Esophagus (tissue), 2 donors: ENCODE data around the gene AUTS2. TPM values are rescaled to one million over a fixed set of nuclear protein-coding genes. Genes with fewer than 3 reads are reported as not detected.

Experiments used
- H3K27ac ChIP-seq, 2 donors: one replicate each; pipeline ENCODE4 v1.5.1; 2013; ENCODE audit warnings: low read depth in 2 of 2, mild to moderate bottlenecking in 2 of 2, inconsistent platforms in 1 of 2, low read length in 1 of 2, moderate library complexity in 1 of 2
- H3K27me3 ChIP-seq, 2 donors: one replicate each; pipeline ENCODE4 v1.6.1; 2013; ENCODE audit warnings: low read length in 2 of 2, control low read depth in 1 of 2, mild to moderate bottlenecking in 1 of 2; ENCODE audit not compliant: insufficient read depth in 2 of 2, control insufficient read depth in 1 of 2
- H3K36me3 ChIP-seq, 2 donors: one replicate each; pipeline ENCODE4 v1.6.1; 2013; ENCODE audit warnings: low read length in 1 of 2; ENCODE audit not compliant: control insufficient read depth in 2 of 2, insufficient read depth in 2 of 2
- H3K4me1 ChIP-seq, 2 donors: one replicate each; pipeline ENCODE4 v1.6.1; 2013; ENCODE audit warnings: low read length in 1 of 2; ENCODE audit not compliant: control insufficient read depth in 2 of 2, insufficient read depth in 2 of 2
- H3K4me3 ChIP-seq, 2 donors: one replicate each; pipeline ENCODE4 v1.5.1; 2013; ENCODE audit warnings: low read length in 2 of 2, mild to moderate bottlenecking in 2 of 2, low read depth in 1 of 2, moderate library complexity in 1 of 2
- H3K9me3 ChIP-seq, 2 donors: one replicate each; pipeline ENCODE4 v1.6.1; 2013; ENCODE audit warnings: mild to moderate bottlenecking in 2 of 2, low read depth in 1 of 2, low read length in 1 of 2, moderate library complexity in 1 of 2; ENCODE audit not compliant: control insufficient read depth in 2 of 2, insufficient read depth in 1 of 2
- WGBS, 2 donors: extraction: QIAGEN DNeasy Blood & Tissue Kit; methylation state at CpG; one replicate each; pipeline ENCODE4 v1.1.7; 2013; 5-methylcytosine and 5-hydroxymethylcytosine counted together
- polyA plus RNA-seq, 2 donors: library from polyadenylated mRNA; stranded (reverse); fragments of 200-250 nt; gene quantifications; one replicate each; pipeline ENCODE4 v1.2.3, GENCODE V29; 2013
- donor health status: healthy with polysubstance abuse.
- donor health status: Bipolar disorder and iron deficiency.

The AUTS2 gene
- polyA plus RNA-seq, 2 donors, result 8.3 to 15.6 TPM

DNA sequence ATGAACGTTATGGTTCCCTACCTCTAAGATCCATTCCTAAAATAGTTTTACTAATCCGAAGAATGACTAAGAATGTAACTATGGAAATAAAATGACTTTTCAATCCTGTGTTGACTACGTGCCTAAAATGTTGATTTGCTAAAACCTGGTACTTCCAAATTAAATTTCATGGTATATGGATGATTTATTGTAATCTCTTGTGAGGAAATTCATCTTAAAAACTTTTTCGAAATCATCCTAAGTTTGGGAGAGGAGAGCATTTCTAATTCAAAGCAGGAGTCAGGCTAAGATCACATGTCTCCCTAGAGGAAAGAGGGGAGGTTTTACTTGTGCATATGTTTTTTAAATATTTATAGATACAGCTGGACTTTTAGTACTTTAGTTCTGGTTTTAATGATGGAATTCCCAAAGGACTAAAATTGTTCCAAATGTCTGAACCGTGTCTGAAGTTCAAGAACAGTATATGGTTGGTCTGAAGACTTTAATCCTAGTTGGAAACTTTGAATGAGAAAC is 483.9 kb downstream of the AUTS2 start:
- WGBS, 2 donors, result 46 to 52% methylated on average over 5 of the region's 5 CpGs
- no peaks in the 10 kb centered on the region for H3K27me3 ChIP-seq
- no peaks in the 10 kb centered on the region for H3K4me1 ChIP-seq
- H3K27ac ChIP-seq, result no peak overlapping the region
- no peaks in the 10 kb centered on the region for H3K9me3 ChIP-seq
- H3K4me3 ChIP-seq, result no peak overlapping the region
- no peaks in the 10 kb centered on the region for H3K36me3 ChIP-seq

DNA sequence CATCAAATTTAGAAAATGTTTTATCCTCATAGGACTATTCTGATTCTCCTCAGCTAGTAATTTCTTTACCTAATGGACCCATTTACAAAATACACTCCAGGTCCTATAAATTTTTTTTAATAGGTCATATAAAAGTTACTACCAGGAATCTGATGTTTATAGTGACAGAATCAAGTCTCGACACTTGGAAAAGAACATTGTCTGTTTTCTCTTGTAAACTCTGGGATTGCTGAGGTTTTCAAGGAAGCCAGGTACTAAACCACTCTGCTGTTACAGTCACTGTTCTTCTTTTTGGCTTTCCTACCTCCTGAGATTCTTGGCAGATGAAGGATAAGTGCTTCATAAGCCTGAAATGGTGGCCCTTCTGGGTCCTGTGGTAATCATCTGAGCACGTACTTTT is 493.1 kb downstream of the AUTS2 start:
- Histone ChIP-seq H3K4me3 (no peak overlapping the region), H3K4me1 (no peaks in the 10 kb centered on the region), H3K27me3 (no peaks in the 10 kb centered on the region), H3K9me3 (no peaks in the 10 kb centered on the region), H3K36me3 (no peaks in the 10 kb centered on the region), H3K27ac (no peak overlapping the region)
- 94% methylated on average over 2 of the region's 2 CpGs for WGBS, 2 donors

DNA sequence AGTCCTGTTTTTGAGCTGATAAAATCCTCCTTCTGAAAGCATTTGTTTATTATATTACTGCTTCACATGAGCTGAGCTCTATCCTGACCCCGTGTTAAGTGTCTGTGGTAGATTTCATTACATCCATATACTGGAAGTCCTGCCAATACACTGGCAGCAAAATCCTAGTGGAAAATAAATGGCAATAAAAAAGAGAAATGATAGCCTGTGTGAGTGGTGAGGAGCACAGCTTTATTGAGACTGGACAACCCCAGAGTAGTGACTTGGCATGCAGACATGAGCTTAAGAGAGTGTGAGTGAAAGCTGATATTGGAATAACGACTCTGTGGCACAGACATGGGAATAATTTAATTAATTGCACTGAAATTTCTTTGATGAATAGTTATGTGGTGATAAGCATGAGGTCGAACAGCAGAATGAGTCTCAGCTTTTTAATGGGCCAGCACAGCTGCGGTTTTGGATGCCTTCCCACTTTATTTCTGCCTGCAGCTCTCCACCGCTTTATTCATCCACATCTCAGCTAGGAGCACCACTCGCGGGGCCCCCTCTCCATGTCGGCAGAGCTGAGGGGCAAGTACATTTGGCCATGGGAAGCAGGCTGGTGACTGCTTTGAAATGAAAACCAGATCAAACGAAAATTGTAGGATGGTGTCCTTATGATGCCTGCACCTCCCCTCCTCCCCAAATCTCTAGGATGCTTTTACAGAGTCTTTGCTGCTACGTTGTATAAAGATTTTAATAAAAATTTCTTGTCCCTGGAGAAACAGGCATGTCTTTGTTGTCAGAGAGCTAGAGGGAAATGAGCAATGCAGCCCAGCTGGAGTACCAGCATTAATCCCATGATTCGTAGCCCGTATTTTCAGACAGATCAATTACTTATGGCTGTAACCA is 494.3 kb downstream of the AUTS2 start:
- Histone ChIP-seq H3K9me3 (no peaks in the 10 kb centered on the region), H3K27me3 (no peaks in the 10 kb centered on the region), H3K4me3 (no peak overlapping the region), H3K36me3 (no peaks in the 10 kb centered on the region), H3K4me1 (no peaks in the 10 kb centered on the region), H3K27ac (no peak overlapping the region)
- WGBS, 2 donors, result 36 to 40% methylated on average over 12 of the region's 12 CpGs

DNA sequence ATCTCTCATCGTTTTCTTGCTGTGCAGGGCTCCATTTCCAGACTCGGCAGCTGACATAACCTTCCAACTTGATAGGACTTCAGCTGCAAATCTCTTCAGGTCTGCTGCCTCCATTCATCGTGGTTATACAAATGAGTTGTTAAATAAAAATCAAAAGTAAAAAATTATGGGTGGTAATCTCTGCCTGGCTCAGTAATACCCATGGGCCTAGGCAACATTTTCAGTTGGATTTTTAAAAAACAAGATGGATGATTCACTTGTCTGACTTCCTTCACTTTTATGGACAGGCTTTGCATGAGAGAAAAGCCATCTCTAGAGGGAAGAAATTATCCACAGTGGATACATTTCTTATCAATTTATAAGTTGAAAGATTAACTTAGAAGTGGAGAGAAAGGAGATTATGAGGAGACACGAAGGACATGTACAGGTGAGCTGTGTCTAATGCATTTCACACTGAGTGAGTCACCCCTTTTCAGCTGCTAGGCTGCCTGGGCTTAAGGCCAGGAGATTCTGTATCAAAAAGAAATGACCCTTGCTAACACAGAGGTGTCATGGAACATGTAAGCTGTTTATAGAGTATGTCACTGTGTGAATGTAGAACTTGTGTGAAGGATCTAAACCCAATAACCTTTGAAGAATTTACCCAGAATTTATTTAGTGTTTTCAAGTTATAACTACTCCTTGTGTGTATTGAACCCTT is 495.1 kb downstream of the AUTS2 start:
- H3K36me3 ChIP-seq, result no peaks in the 10 kb centered on the region
- H3K27ac ChIP-seq, result no peak overlapping the region
- 52 to 53% methylated on average over 4 of the region's 4 CpGs for WGBS, 2 donors
- H3K27me3 ChIP-seq, result no peaks in the 10 kb centered on the region
- H3K4me3 ChIP-seq, result no peak overlapping the region
- no peaks in the 10 kb centered on the region for H3K9me3 ChIP-seq
- H3K4me1 ChIP-seq, result no peaks in the 10 kb centered on the region

DNA sequence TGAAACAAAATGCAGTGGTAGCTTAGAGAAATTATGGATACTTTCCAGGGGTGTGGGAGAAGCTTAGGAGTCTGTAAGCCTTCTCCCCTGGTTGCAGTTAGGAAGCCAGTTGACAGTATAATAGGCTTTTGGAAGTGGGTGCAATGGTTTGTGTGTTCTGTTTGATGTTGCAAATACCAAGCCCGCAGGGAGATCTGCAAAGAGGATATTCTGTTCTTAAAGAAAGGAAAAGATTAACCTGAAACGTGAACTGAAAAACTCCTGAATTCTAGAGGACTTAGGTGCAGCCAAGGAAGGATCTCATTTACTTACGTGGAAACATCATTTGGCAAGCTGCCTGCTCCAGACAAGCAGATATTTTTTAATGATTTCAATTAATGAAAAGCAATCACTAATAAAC is 496.6 kb downstream of the AUTS2 start:
- H3K9me3 ChIP-seq, result no peaks in the 10 kb centered on the region
- H3K4me1 ChIP-seq, result no peaks in the 10 kb centered on the region
- H3K27ac ChIP-seq, result no peak overlapping the region
- no peaks in the 10 kb centered on the region for H3K36me3 ChIP-seq
- WGBS, 2 donors, result 52 to 65% methylated on average over 3 of the region's 3 CpGs
- no peaks in the 10 kb centered on the region for H3K27me3 ChIP-seq
- H3K4me3 ChIP-seq, result no peak overlapping the region

DNA sequence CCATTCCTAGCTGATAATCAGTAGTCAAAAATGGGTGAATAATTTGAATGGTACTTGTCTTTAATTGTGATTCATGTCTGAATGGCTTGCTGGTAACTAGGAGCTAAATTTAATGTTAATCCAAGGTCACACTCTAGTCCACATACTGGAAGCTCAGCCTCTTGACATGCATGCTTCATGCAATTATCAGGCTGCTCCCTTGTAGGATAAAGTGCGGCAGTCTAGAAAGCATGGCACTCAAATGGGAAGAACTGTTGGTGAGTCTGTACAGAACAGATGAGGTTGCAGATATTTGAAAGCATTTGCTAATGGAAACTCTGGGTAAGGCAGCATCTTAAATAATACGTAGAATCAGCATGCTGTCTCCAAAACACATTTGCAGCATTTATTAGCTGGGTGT is 499.4 kb downstream of the AUTS2 start:
- Histone ChIP-seq H3K4me3 (no peak overlapping the region), H3K9me3 (no peaks in the 10 kb centered on the region), H3K4me1 (no peaks in the 10 kb centered on the region), H3K27me3 (no peaks in the 10 kb centered on the region), H3K27ac (no peak overlapping the region), H3K36me3 (no peaks in the 10 kb centered on the region)
- WGBS, 2 donors, result 83 to 96% methylated on average over 2 of the region's 2 CpGs

DNA sequence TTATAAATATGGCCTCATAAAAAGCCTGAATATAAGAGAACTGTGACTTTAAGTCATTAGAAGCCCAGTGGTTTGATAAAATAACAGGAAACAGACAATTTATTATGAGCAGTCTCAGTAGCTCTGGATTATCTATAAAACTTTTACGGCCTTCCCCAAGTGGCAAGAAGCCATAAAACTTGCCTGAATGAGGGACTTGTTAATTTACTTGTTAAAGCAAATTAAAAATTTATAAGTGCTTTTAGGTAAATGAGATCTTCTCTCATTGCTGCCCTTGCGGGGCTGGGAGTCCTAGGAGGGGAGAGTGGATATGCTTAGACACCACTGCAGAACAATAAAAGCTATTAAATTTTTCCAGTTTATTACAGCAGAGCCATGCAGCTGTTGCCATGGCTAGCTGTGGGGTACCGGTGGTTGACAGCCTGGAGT is 499.9 kb downstream of the AUTS2 start:
- H3K4me3 ChIP-seq, result no peak overlapping the region
- H3K4me1 ChIP-seq, result no peaks in the 10 kb centered on the region
- no peaks in the 10 kb centered on the region for H3K36me3 ChIP-seq
- WGBS, 2 donors, result 49 to 63% methylated on average over 3 of the region's 3 CpGs
- no peaks in the 10 kb centered on the region for H3K9me3 ChIP-seq
- H3K27me3 ChIP-seq, result no peaks in the 10 kb centered on the region
- no peak overlapping the region for H3K27ac ChIP-seq

DNA sequence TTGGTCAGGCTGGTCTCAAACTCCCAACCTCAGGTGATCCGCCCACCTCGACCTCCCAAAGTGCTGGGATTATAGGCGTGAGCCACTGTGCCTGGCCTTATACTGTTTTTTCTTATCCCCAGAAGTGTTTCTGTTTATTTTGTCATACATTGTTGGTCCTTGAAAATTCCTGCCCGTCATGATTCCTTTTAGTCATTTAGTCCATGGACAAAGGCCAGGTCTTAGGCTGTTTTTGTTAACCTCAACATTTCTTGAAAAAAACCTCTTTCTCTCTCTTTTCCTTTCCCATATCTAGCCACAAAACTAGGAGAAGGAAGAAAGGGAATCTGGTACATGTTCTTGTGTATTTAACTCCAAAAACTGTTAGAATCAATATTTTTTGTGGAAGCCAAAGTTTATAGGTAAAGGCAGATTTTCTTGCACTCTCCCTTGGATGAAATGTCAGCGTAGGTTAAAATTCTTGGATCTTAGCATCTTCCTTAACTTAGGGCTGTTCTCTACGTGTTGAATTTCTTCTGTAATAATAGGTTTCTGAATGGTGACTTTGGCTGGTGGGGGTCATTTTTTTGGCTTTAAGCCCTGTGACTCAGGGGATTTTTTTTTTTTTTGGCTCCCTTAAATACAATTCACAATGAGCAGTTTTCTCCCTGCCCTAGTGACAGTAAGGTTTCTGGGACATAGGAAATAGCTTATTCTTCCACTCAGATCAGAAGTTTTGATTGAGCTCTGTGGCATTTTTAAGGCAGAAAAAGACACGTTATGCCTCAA is 500.8 kb downstream of the AUTS2 start:
- no peak overlapping the region for H3K4me3 ChIP-seq
- WGBS, 2 donors, result 64 to 73% methylated on average over 7 of the region's 7 CpGs

DNA sequence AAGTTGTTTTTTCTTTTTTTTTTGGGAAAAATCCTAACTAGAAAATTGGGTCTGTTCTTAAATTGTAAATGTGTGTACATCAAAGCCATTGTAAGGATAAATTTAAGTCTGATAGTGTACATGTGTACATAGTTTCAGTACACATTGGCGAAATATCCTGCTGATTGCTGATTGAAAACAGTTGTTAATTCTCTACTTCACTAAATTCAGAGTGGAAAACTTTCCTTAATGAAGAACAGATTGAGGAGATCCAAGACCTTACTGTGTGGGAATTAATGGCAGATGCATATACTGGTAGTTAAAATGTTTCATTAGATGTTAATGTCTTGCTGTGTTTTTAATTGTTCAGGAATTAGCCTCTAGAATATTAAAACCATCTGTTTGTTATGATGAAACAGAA is 506.0 kb downstream of the AUTS2 start:
- Histone ChIP-seq H3K27me3 (no peaks in the 10 kb centered on the region), H3K4me3 (no peak overlapping the region), H3K36me3 (no peaks in the 10 kb centered on the region), H3K27ac (no peak overlapping the region), H3K4me1 (no peaks in the 10 kb centered on the region), H3K9me3 (no peaks in the 10 kb centered on the region)
- WGBS, 2 donors, result 83 to 84% methylated on average over 1 of the region's 1 CpG

More for the DNA sequence above, 500.8 kb downstream of the AUTS2 start:
- H3K36me3 ChIP-seq, result no peaks in the 10 kb centered on the region
- no peak overlapping the region for H3K27ac ChIP-seq
- H3K9me3 ChIP-seq, result no peaks in the 10 kb centered on the region
- no peaks in the 10 kb centered on the region for H3K4me1 ChIP-seq
- H3K27me3 ChIP-seq, result no peaks in the 10 kb centered on the region
